KOPT-K1 (cell line): ENCODE data around the gene SFTPB.
"Not testable (repeated sequence)": the region's sequence is repeated elsewhere in the genome, so short reads cannot be mapped to it uniquely, and the experiment has no call there.

ENCODE experiments used
- H3K27ac ChIP-seq: fragments of 200-600 bp; sonication (generic); 2 replicates; pipeline ENCODE4 v1.5.1; 2016; ENCODE audit warnings: antibody characterized with exemption, mild to moderate bottlenecking, low read depth, low read length; ENCODE audit not compliant: poor library complexity, severe bottlenecking
- H3K36me3 ChIP-seq: fragments of 200-600 bp; sonication (generic); 2 replicates; pipeline ENCODE4 v1.5.1; 2017; ENCODE audit warnings: antibody characterized with exemption, mild to moderate bottlenecking, low read length, moderate library complexity; ENCODE audit not compliant: insufficient read depth
- H3K9me3 ChIP-seq: fragments of 200-600 bp; sonication (generic); 2 replicates; pipeline ENCODE4 v1.5.1; 2017; ENCODE audit warnings: antibody characterized with exemption, low read length, mild to moderate bottlenecking; ENCODE audit not compliant: insufficient read depth, poor library complexity, severe bottlenecking

The SFTPB gene

DNA sequence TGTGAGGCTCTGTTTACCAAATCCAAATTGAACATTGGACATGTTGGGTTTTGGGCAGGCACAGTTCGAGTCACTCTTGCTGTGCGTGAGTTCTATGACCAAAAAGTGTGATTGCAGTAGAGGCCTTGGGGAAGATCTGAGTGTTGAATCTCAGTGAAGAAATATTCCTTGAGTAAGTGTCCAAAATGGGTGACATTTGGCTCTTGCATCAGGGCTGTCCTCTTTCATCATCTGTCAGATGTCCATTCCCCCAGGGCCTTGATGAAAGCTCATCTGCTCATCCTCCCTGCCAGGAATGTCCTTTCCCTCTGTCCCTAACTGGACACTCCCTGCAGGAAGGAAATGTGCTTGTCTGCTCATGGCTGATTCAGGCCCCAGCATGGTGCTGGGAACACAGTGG, 6.4 kb upstream of the SFTPB start:
- Histone ChIP-seq H3K36me3 (no peaks in the 10 kb centered on the region), H3K27ac (no peak overlapping the region), H3K9me3 (no peaks in the 10 kb centered on the region)

DNA sequence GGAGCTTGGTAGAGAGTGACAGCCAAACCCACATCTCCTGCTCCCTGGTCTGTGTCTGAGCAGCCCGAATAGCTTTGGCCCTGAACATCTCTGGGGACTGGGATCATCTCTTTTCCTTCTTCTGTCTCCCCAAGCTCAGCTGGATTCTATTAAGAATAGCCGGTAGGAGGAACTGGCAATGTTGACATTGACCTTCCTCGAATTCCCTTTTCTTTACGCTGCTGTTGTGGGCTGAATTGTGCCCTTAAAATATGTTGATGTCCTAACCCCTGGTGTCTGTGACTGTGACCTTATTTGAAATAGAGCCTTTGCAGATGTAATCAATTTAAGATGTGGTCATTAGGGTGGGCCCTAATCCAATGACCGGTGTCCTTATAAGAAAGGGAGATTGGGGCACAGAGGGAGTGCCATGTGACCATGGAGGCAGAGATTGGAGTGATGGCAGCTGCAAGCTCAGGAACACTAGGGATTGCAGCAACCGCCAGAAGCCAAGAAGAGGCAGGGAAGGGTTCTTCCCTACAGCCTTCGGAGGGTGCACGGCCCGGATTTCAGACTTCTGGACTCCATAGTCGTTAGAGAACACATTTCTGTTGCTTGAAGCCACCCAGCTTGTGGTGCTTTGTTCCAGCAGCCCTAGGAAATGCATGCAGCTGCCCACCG, 5.8 kb upstream of the SFTPB start:
- Histone ChIP-seq H3K9me3 (no peaks in the 10 kb centered on the region), H3K27ac (no peak overlapping the region), H3K36me3 (no peaks in the 10 kb centered on the region)

DNA sequence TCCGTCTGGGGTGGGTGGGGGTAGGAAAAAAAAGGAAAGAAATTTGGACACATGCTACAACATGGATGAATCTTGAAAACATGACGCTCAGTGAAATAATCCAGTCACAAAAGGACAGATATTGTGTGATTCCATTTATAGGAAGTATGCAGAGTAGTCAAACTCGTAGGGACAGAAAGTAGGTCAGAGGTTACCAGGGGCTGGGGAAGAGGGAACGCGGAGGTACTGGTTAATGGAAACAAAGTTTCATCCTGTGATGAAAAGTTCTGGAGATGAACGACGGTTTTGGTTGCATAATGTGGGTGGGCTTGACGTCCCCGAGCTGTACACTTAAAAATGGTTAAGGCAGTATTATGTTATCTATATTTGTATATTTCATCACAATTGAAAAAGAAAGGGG, 4.5 kb upstream of the SFTPB start:
- no peak overlapping the region for H3K27ac ChIP-seq

DNA sequence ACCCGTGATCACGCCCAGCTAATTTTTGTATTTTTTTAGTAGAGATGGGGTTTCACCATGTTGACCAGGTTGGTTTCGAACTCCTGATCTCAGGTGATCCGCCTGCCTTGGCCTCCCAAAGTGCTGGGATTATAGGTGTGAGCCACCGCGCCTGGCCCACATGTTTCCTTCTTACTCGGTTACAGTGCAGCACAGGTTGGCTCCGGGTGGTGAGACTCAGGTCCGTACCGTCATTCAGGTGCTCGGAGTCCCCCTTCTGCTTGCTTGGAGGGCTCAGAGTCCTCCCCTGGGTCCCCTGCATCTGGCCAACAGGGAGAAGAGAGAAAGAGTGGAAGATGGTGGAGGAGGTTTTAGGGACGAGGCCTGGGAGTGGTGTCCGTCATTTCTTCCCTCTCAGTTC, 2.4 kb upstream of the SFTPB start:
- not testable (repeated sequence) for H3K27ac ChIP-seq, H3K9me3 ChIP-seq

More for the DNA sequence above, 4.5 kb upstream of the SFTPB start:
- Histone ChIP-seq H3K9me3 (no peaks in the 10 kb centered on the region), H3K36me3 (no peaks in the 10 kb centered on the region)

DNA sequence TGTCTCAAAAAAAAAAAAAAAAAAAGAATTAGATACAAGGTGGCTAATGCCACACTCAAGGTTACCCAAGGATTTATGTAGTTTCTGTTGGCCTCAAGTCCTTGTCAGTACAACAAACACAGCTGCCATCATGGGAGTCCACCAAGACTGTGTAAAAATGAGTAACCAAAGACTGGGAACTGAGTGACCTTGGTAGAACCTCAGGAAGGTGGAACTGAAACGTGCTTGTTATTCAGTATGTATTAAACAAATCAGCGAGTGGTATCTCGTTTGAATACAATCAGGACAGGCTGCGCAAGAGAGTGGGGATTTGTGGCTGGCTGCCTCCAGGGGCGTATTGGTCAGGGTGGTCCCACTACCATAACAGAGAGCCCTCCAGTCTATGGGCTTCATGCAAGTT, 1.6 kb upstream of the SFTPB start:
- Histone ChIP-seq H3K9me3 (no peaks in the 10 kb centered on the region), H3K27ac (no peak overlapping the region), H3K36me3 (no peaks in the 10 kb centered on the region)

More for the DNA sequence above, 2.4 kb upstream of the SFTPB start:
- not testable (repeated sequence) for H3K36me3 ChIP-seq

DNA sequence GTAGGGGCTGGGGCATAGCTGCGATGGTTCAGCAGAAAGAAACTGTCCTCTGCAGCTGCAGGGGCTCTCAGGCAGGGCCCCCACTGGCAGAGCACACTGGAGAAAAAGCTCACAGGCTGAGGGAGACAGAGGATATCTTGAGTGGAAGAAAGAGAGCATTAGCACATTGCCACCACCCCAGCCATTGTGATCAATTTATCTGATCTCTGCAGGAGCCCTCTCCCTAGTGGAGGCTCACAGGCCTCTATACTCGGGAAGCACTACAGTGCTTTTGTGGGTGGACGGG, 801 bp upstream of the SFTPB start:
- Histone ChIP-seq H3K36me3 (no peaks in the 10 kb centered on the region), H3K9me3 (no peaks in the 10 kb centered on the region), H3K27ac (no peak overlapping the region)

DNA sequence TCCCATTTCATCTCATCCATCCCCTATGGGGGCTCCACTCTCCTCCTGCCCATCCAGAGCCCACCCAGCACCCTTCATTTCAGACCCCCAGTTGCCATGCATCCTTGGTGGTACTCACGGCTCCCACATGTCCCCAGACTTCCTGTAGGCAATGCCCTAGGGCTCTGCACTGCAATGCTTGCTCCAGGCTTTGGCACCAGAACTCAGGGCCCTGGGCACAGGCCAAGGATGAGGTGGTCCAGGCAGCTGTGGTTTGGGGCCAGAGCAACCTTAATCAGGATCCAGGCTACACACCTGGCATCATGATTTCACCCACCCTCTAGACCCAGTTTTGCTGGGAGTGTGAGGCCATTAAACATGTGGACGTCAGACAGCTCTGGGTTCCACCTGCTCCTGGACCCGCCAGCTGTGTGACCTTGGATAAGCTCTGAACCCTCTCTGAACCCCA, 414 bp downstream of the SFTPB start:
- H3K27ac ChIP-seq = no peak overlapping the region
- H3K9me3 ChIP-seq = no peaks in the 10 kb centered on the region
- no peaks in the 10 kb centered on the region for H3K36me3 ChIP-seq

DNA sequence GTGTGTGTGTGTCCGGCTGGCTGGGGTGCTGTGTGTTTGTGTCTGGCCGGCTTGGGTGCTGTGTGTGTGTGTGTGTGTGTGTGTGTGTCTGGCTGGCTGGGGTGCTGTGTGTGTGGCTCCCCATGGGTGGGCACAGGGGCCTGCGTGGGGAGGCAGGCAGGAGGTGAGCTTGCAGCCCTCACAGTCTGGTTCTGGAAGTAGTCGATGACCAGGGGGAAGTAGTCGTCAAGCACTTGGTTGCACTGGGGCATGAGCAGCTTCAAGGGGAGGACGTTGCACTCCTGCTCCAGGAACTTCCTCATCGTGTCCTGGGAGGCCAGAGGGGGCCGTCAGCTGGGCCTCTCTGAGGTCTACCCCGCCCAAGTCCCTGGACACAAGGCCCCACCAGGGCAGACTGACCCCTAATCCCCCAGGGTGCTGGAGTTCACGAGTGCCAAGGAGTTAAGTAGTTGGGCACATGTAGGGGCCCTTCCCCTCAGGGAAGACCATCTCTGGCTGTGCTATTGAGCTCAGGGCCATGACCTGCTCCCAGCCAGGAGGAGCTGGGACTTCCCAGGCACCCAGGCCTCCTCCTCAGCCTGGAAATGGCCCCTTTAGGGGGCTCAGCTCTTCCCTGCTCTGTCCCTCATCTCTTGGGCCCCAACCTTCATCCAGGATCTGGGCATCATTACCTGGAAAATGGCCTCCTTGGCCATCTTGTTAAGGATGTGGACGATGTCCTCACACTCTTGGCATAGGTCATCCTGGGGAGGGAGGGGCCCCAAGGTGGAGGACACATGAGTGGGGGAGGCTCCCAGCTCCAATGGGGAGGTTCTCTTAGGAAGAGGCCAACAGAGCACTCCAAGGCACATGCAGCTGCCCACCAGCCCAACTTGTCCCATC, 1.3 kb downstream of the SFTPB start:
- H3K36me3 ChIP-seq = peaks cover under 1% of the 10 kb centered on the region; the same call in 1 of the 2 replicates
- no peaks in the 10 kb centered on the region for H3K9me3 ChIP-seq
- H3K27ac ChIP-seq = no peak overlapping the region

DNA sequence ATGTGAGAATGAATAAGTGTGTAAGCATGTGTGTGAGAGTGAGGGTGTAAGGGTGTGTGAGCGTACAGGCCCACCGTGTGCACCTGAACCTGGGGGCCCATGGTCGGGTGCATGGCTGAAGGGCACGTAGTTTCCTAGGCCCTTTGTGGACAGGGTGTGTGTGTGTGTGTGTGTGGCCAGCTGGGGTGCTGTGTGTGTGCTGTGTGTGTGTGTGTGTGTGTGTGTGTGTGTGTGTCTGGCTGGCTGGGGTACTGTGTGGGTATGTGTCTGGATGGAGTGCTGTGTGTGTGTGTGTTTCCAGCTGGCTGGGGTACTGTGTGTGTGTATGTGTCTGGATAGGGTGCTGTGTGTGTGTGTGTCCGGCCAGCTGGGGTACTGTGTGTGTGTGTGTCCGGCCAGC, 2.0 kb downstream of the SFTPB start:
- peaks cover 7% of the 10 kb centered on the region; the same call in 1 of the 2 replicates for H3K36me3 ChIP-seq
- no peaks in the 10 kb centered on the region for H3K9me3 ChIP-seq
- no peak overlapping the region for H3K27ac ChIP-seq

DNA sequence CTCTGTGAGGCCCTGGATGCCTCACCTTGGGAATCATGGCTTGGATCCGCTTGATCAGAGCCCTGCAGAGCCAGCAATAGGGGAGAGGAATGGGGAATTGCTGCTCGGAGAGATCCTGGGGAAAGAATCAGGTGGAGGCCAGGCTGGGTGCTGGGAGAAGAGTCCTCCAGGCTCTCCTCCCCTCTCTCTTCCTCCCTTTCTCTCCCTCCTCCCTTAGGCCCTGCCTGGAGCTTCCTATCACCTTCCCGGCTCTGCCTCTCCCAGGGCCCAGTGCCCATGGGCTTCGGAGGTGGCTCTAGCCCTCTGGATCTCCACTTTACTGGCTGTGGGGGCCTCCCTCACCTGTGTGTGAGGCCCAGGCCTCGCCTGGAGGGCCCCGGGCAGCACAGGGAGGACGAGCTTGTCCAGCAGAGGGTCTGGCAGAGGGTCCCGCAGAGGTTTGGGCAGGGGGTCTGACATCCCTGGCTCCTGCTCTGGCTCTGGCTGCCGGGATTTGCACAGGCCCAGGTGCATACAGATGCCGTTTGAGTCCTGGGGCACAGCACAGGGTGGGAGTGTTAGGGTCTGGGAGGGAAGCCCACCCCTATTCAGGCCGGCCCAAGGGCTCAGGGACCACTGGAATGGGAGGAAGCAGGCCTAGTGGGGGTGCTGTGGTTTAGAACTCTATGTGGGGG, 2.6 kb downstream of the SFTPB start:
- peaks cover 12% of the 10 kb centered on the region; the same call in 1 of the 2 replicates for H3K36me3 ChIP-seq
- H3K9me3 ChIP-seq = no peaks in the 10 kb centered on the region
- H3K27ac ChIP-seq = no peak overlapping the region

DNA sequence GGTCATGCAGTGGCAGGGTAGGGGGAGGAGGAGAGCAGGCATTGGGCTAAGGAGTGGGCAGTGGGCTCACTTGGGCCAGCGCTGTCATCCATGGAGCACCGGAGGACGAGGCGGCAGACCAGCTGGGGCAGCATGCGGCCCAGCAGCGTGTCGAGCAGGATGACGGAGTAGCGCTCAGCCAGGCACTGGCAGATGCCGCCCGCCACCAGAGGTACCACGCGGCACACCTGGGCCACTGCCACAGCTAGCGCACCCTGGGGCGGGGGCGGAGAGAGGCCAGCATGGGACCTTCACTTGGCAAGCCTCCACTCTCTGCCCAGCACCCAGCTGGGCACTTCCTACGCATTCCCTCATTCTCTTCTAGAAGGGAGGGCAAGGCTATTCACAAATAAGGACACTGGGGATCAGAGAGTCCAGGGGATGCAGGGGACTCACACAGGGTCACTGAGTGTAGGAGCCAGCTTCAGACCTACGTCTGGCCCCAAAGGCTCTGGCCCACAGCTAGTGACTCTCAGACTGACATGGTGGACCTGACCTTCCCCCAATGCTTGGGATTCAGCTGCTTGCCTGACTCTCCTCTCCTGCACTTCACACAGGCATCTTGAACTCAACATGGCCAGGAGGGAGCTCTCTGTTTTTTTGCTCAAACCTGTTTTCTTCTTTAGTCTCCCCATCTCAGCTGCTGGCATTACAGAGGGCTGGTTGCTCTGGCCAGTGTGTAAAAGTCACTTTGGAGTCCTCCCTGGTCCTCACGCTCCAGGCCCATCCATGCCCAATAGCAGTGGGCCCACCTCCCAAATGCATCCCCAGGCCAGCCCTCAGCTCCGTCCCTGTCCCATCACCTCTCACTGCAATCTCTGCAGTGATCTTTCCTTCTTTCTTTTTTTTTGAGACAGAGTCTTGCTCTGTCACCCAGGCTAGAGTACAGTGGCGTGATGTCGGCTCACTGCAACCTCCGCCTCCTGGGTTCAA, 4.1 kb downstream of the SFTPB start:
- Histone ChIP-seq H3K36me3 (peaks cover 19% of the 10 kb centered on the region; the same call in 1 of the 2 replicates), H3K9me3 (no peaks in the 10 kb centered on the region), H3K27ac (no peak overlapping the region)

DNA sequence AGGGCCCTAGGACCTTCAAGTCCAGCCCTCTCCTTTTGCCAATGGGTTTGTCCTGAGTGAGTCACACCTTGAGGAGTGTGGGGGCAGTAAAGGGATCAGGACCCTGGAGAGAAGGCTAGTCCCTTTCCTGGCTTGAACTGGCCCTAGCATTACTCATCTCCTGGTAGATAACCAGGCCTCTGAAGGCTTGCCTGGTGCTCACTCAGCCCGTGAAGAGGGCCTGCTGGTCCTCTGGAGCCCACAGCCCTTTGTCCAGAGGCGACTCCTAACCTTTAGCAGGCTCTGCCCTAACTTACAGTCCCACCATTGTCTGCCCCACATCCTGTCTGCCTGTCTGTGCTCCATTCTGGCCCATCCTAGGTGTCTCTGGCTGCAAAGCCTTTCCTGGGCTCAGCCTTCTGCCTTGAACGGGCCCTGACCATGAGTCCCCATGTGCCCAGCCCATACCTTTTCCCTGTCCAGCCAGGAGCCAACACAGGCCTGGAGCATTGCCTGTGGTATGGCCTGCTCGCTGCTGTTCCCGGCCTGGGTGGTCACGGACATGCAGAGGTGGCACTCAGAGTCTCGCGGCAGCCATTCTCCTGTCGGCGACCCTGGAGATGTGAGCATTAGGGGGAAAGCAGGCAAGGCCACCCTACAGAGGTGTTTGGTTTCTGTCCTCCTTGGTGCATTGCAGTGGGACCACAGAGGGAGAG, 5.0 kb downstream of the SFTPB start:
- Histone ChIP-seq H3K9me3 (no peaks in the 10 kb centered on the region), H3K27ac (no peak overlapping the region), H3K36me3 (peaks cover 25% of the 10 kb centered on the region; the same call in 1 of the 2 replicates)

DNA sequence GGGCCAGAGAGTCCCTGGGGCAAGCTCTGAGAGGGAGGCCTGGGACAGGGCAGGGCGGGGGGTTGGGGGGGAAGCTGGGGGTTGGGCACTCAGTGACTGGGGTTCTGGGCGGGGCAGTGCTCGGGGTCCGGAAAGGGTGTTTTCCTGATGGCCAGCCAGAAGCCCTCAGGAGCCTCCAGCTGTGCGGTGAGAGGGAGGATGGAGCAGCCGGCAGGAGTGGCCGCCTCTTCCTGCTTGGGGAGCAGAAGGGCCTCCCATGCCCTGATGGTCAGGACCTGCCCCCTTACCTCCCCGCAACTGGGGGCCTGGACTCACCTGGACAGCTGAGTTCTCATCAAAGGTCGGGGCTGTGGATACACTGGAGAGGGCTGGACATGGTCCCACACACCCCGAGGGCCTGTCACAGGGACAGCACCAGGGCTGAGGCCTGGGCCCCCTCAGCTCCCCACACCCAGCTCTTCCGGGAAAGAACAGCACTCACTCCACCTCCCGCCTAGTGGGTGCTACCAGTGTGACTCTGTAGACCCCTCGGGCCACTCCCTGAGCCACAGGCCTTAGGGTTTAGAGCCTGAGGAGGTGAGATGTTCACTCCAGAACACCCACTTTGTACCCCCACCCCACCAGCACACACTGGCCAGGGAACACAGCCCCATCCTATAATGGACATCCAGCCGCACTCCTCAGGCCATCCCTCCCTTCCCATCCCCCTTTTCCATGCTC, 6.7 kb downstream of the SFTPB start:
- peaks cover 39% of the 10 kb centered on the region for H3K36me3 ChIP-seq
- no peak overlapping the region for H3K27ac ChIP-seq
- no peaks in the 10 kb centered on the region for H3K9me3 ChIP-seq
